Activated CD4-positive, alpha-beta T cell treated with anti-CD3 and anti-CD28 coated beads for 36 hours (primary cell): ENCODE results near the gene EPN1. TPM values are rescaled to one million over a fixed set of nuclear protein-coding genes. Genes with fewer than 3 reads are reported as not detected.

ENCODE experiments used
- ATAC-seq: fragments of 200-7000 bp; cut with Tn5 transposase; one replicate; pipeline ENCODE4 v1.10.0; 2021; ENCODE audit warnings: mild to moderate bottlenecking, moderate library complexity
- CTCF ChIA-PET: fragments of 350-600 bp; sonication (Branson Sonifier 250); formaldehyde crosslinking; loops from one replicate; lab custom pipeline; 2021; ENCODE audit warnings: antibody characterized with exemption; lab: Charles Lee
- POLR2A ChIA-PET: fragments of 350-600 bp; sonication (Branson Sonifier 250); formaldehyde crosslinking; loops from one replicate; lab custom pipeline; 2021; ENCODE audit warnings: antibody characterized with exemption, inconsistent platforms; lab: Charles Lee
- DNase-seq: peaks from one replicate; pipeline ENCODE4 v3.0.0-alpha.2; 2020
- H3K27ac Mint-ChIP-seq: one replicate; pipeline ENCODE4 v1.8.0; 2021; ENCODE audit warnings: mixed read lengths
- H3K27me3 Mint-ChIP-seq: one replicate; pipeline ENCODE4 v1.8.0; 2021; ENCODE audit warnings: mixed read lengths
- H3K36me3 Mint-ChIP-seq: one replicate; pipeline ENCODE4 v1.8.0; 2021; ENCODE audit warnings: low read depth, mixed read lengths
- H3K4me1 Mint-ChIP-seq: one replicate; pipeline ENCODE4 v1.8.0; 2021; ENCODE audit warnings: mixed read lengths
- H3K4me3 Mint-ChIP-seq: one replicate; pipeline ENCODE4 v1.8.0; 2021; ENCODE audit warnings: mild to moderate bottlenecking, moderate library complexity, mixed read lengths
- H3K9me3 Mint-ChIP-seq: one replicate; pipeline ENCODE4 v1.8.0; 2021; ENCODE audit warnings: low read depth, mixed read lengths
- intact Hi-C, 2 experiments: fragments of 100-400 bp; cut with DNase I in 1 of 2; cut with micrococcal nuclease in 1 of 2; formaldehyde crosslinking; loops; one replicate each; pipeline versions ENCODE4 v1.14.2 to v1.15.1; 2022 to 2024; cut with DNase I, micrococcal nuclease
- total RNA-seq, 2 experiments: library from RNA; stranded (reverse); gene quantifications; one replicate each; pipeline ENCODE4 v1.2.3, GENCODE V29; 2021

Gene EPN1
- total RNA-seq, 2 experiments from 2014 or later, result 32.5 to 37.1 TPM

DNA sequence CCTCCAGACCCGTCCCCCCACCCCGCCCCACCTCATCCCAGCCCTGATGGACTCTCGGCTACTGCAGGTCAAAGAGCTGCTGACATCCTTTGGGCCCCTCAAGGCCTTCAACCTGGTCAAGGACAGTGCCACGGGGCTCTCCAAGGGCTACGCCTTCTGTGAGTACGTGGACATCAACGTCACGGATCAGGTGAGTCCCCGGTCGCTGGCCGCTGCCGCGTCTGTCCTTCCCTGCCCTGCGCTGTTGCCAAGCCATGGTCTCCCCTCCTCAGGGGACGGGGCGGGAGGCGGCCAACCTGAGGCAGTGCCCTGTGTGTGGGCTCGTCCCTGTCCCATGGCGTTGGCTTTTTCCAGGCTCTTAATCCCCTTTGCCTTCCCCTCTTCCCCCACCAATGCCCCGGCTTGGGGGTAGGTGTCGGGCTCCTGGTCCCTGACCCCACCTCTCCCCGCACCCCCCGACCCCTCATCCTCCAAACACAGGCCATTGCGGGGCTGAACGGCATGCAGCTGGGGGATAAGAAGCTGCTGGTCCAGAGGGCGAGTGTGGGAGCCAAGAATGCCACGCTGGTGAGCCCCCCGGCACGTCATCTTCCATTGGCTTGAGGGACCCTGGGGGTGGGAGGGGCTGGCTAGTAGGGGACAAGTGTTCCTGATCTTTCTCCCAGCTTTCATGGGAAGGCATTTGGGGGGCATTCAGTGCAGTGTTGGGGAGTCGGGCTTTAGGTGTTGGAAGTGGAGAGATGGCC lies 6.2 kb upstream of the EPN1 start:
- ChIA-PET POLR2A (interaction anchor here (2.5 kb wide), 1 partner anchor 12 kb away, joined by 8 read pairs; no protein-coding TSS in a partner anchor), CTCF (interaction anchor here (0.7 to 1.6 kb wide), 2 partner anchors 12 to 14 kb away, joined by 3 to 7 read pairs; no protein-coding TSS in a partner anchor)

GRCh38 chr19:55669418-55670279 lies 5.4 kb upstream of the EPN1 start:
- Mint-ChIP-seq H3K9me3 (no peaks in the 10 kb centered on the region), H3K36me3 (peaks cover 53% of the 10 kb centered on the region), H3K4me1 (peaks cover 25% of the 10 kb centered on the region), H3K4me3 (no peak overlapping the region), H3K27ac (no peak overlapping the region), H3K27me3 (no peaks in the 10 kb centered on the region)
- POLR2A ChIA-PET, result interaction anchor here (2.5 kb wide), 1 partner anchor 13 kb away, joined by 8 read pairs; no protein-coding TSS in a partner anchor
- intact Hi-C loops, result loop anchor here in 1 of 2 experiments (2.0 kb wide), 1 partner anchor 13 kb away; no protein-coding TSS in a partner anchor
- CTCF ChIA-PET, result interaction anchor here (1.6 kb wide), 1 partner anchor 15 kb away, joined by 7 read pairs; no protein-coding TSS in a partner anchor
- no peak for DNase-seq
- no peak for ATAC-seq

More for the DNA sequence above, 6.2 kb upstream of the EPN1 start:
- ATAC-seq, result no peak
- Mint-ChIP-seq H3K4me1 (peaks cover 21% of the 10 kb centered on the region), H3K27me3 (no peaks in the 10 kb centered on the region), H3K9me3 (no peaks in the 10 kb centered on the region), H3K36me3 (peaks cover 57% of the 10 kb centered on the region), H3K27ac (no peak overlapping the region), H3K4me3 (no peak overlapping the region)
- intact Hi-C loops, result no loop called here
- DNase-seq, result no peak

DNA sequence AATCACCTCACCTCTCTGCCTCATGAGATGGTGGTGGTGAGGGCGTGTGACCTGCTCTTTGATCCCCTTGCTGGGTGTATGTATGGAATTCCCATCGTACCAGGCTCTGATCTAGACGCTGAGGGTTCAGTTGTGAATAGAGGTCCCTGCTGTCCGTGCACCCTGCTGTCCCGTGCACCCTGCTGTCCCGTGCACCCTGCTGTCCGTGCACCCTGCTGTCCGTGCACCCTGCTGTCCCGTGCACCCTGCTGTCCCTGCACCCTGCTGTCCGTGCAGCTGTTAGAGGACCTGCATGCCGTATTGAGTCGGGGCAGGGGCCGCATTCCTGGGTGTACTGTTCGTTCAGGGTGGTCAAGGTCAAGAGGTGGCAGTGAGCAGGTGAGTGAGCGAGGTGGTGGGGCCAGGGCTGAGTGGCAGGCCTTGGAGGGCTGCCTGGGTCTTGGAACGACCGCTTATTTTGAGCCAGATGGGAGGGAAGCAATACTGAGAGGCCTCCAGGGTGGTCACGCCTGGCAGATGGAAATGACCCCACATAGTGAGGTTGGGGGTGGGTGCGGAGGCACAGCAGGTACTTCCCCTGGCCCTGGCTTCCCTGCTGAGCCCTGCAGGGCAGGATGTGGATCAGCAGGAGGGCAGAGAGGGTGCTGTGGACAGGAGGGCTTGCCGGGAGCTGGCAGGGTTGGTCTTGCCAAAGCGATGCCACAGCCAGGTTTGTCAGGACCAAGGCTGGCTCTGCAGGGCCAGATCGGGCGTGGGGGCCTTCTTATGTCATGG lies 4.6 kb upstream of the EPN1 start:
- ChIA-PET CTCF (interaction anchor here (1.6 to 2.8 kb wide), 2 partner anchors 11 to 14 kb away, joined by 5 to 19 read pairs; no protein-coding TSS in a partner anchor), POLR2A (interaction anchor here (1.2 to 1.9 kb wide), 2 partner anchors 13 to 16 kb away, joined by 4 to 14 read pairs; partner anchors contain the start of gene U2AF2)
- intact Hi-C loops, result loop anchor here in 1 of 2 experiments (2.0 kb wide), 1 partner anchor 14 kb away; no protein-coding TSS in a partner anchor
- H3K4me3 Mint-ChIP-seq, result no peak overlapping the region
- H3K36me3 Mint-ChIP-seq, result peaks cover 55% of the 10 kb centered on the region
- peak overlapping the region; percentile 37 for H3K27ac Mint-ChIP-seq
- DNase-seq (peak; percentile 27), ATAC-seq (no peak)
- no peaks in the 10 kb centered on the region for H3K27me3 Mint-ChIP-seq
- peaks cover 25% of the 10 kb centered on the region for H3K4me1 Mint-ChIP-seq
- H3K9me3 Mint-ChIP-seq, result no peaks in the 10 kb centered on the region

- CTCF ChIA-PET, result interaction anchor here (0.8 to 2.8 kb wide), 5 partner anchors 8 to 45 kb away, joined by 3 to 19 read pairs (median 5); no protein-coding TSS in a partner anchor
- Mint-ChIP-seq H3K27ac (no peak overlapping the region), H3K9me3 (no peaks in the 10 kb centered on the region), H3K4me1 (peaks cover 25% of the 10 kb centered on the region), H3K4me3 (no peak overlapping the region), H3K27me3 (no peaks in the 10 kb centered on the region), H3K36me3 (peaks cover 54% of the 10 kb centered on the region)
- POLR2A ChIA-PET, result interaction anchor here (1.2 to 1.9 kb wide), 2 partner anchors 14 to 16 kb away, joined by 4 to 14 read pairs; partner anchors contain the start of gene U2AF2
- no peak for ATAC-seq
- DNase-seq, result no peak
- intact Hi-C loops, result loop anchor here in 1 of 2 experiments (2.0 kb wide), 1 partner anchor 14 kb away; no protein-coding TSS in a partner anchor
Observed at GRCh38 chr19:55671054-55671378, 4.0 kb upstream of the EPN1 start.

DNA sequence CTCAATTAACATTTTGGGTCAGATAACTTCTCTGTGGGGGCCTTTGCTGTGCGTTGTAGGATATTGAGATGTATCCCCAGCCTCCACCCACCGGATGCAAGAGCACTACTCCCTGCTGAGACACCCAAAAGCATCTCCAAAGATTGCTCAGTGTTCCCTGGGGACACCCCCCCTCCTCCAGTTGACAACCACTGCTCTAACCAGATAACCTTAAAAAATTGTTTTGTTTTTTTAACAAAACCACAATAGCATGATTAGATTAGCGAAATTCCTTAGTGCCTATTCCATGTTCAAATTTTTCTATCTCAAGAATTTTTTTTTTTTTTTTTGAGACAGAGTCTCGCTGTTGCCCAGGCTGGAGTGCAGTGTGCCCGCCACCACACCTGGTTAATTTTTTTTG lies 2.6 kb upstream of the EPN1 start:
- POLR2A ChIA-PET, result interaction anchor here (1.9 kb wide), 1 partner anchor 15 kb away, joined by 14 read pairs; no protein-coding TSS in a partner anchor
- DNase-seq (no peak), ATAC-seq (no peak)
- H3K4me3 Mint-ChIP-seq, result no peak overlapping the region
- no peaks in the 10 kb centered on the region for H3K9me3 Mint-ChIP-seq
- H3K4me1 Mint-ChIP-seq, result peaks cover 38% of the 10 kb centered on the region
- H3K27ac Mint-ChIP-seq, result no peak overlapping the region
- CTCF ChIA-PET, result interaction anchor here (1.2 to 2.8 kb wide), 2 partner anchors 16 to 18 kb away, joined by 5 to 19 read pairs; partner anchors contain the start of gene U2AF2
- intact Hi-C loops, result no loop called here
- H3K27me3 Mint-ChIP-seq, result no peaks in the 10 kb centered on the region
- H3K36me3 Mint-ChIP-seq, result peaks cover 53% of the 10 kb centered on the region

DNA sequence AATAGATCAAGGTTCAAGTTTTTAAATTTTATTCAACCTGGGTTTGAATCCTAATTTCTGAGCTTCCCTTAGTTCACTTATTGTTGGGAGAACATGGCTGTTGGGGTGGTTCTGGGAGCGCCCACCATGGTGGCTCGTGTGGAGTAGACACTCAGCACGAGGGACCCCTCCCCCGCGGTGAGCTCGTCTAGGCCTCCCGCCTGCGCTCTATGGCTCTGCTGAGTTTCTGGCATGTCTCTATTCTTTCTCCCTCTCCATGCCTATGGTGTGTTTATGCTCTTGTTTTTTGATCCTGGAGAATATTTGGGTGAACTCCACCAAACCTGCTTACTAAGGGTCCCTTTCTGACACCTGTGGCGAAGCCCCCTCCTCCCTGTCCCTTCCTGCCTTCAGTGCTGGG lies 1.6 kb upstream of the EPN1 start:
- Mint-ChIP-seq H3K27ac (peak overlapping the region; percentile 47), H3K36me3 (peaks cover 56% of the 10 kb centered on the region), H3K9me3 (no peaks in the 10 kb centered on the region), H3K4me3 (peak overlapping the region; percentile 44), H3K27me3 (no peaks in the 10 kb centered on the region), H3K4me1 (peaks cover 48% of the 10 kb centered on the region)
- CTCF ChIA-PET, result interaction anchor here (0.6 to 2.8 kb wide), 4 partner anchors 17 to 211 kb away, joined by 3 to 19 read pairs (median 4); partner anchors contain the start of gene U2AF2
- intact Hi-C loops, result no loop called here
- no peak for DNase-seq
- POLR2A ChIA-PET, result interaction anchor here (1.2 kb wide), 1 partner anchor 16 kb away, joined by 4 read pairs; no protein-coding TSS in a partner anchor
- no peak for ATAC-seq

- CTCF ChIA-PET, result interaction anchor here (0.6 to 1.1 kb wide), 3 partner anchors 19 to 211 kb away, joined by 3 to 4 read pairs (median 3); partner anchors contain the start of gene U2AF2
- H3K27ac Mint-ChIP-seq, result peak overlapping the region; percentile 47
- POLR2A ChIA-PET, result interaction anchor here (1.2 kb wide), 1 partner anchor 17 kb away, joined by 4 read pairs; no protein-coding TSS in a partner anchor
Observed at GRCh38 chr19:55673889-55674288, 1.1 kb upstream of the EPN1 start.

DNA sequence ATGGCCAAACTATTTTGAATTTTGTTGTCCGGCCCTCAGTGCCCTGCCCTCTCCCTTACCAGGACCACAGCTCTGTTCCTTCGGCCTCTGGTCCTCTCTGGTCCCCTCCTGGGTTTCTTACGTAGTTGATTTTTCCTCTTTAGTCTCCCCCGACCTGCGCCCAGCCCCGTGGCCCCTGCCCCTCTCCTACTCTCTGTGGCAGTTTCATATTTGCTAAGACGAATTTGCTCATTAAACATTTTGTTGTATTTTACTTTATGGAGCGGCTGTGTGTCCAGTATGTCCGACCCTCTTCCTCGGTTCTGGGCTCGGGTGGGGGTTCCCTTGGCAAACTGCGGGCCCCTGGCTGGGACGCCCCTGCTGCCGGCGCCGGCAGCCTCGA lies 576 bp upstream of the EPN1 start:
- Mint-ChIP-seq H3K4me3 (peak overlapping the region; percentile 95), H3K27me3 (no peaks in the 10 kb centered on the region), H3K36me3 (peaks cover 60% of the 10 kb centered on the region), H3K27ac (peak overlapping the region; percentile 72), H3K9me3 (no peaks in the 10 kb centered on the region), H3K4me1 (peaks cover 58% of the 10 kb centered on the region)
- ChIA-PET CTCF (no interaction called here), POLR2A (no interaction called here)
- ATAC-seq (no peak), DNase-seq (no peak)
- intact Hi-C loops, result loop anchor here in 1 of 2 experiments (2.0 kb wide), 1 partner anchor 640 kb away; the partner anchor contains the start of gene ZSCAN5A

More at GRCh38 chr19:55673889-55674288, 1.1 kb upstream of the EPN1 start:
- Mint-ChIP-seq H3K4me3 (peak overlapping the region; percentile 95), H3K36me3 (peaks cover 59% of the 10 kb centered on the region), H3K27me3 (no peaks in the 10 kb centered on the region), H3K4me1 (peaks cover 52% of the 10 kb centered on the region), H3K9me3 (no peaks in the 10 kb centered on the region)
- ATAC-seq (no peak), DNase-seq (no peak)
- intact Hi-C loops, result loop anchor here in 1 of 2 experiments (2.0 kb wide), 1 partner anchor 641 kb away; the partner anchor contains the start of gene ZSCAN5A

- intact Hi-C loops, result loop anchor here (1.0 to 2.0 kb wide), 11 partner anchors 21 to 639 kb away; partner anchors contain the start of genes U2AF2 (in 2 of the 2), FIZ1 (in 1 of the 2), PPP1R12C (in 1 of the 2) and RPL28 (in 1 of the 2)
- no peaks in the 10 kb centered on the region for H3K27me3 Mint-ChIP-seq
- DNase-seq (no peak), ATAC-seq (no peak)
- H3K36me3 Mint-ChIP-seq, result peaks cover 56% of the 10 kb centered on the region
- H3K4me1 Mint-ChIP-seq, result peaks cover 61% of the 10 kb centered on the region
- H3K27ac Mint-ChIP-seq, result peak overlapping the region; percentile 96
- POLR2A ChIA-PET, result interaction anchor here (1.2 kb wide), 1 partner anchor 19 kb away, joined by 5 read pairs; no protein-coding TSS in a partner anchor
- H3K4me3 Mint-ChIP-seq, result peak overlapping the region; percentile 95
- no peaks in the 10 kb centered on the region for H3K9me3 Mint-ChIP-seq
- CTCF ChIA-PET, result interaction anchor here (0.7 to 1.8 kb wide), 3 partner anchors 21 to 43 kb away, joined by 3 to 5 read pairs (median 3); no protein-coding TSS in a partner anchor
Observed at GRCh38 chr19:55675661-55676354, 782 bp downstream of the EPN1 start.
